Hepatocyte (in vitro differentiated cells): Measurements from ENCODE around the gene PRPH. TPM values are rescaled to one million over a fixed set of nuclear protein-coding genes. Genes with fewer than 3 reads are reported as not detected.
A peak's percentile ranks its signal among the peaks of the same experiment; 100 is the strongest.

Experiments used
- DNase-seq: peaks from one replicate; pipeline ENCODE4 v3.0.0-alpha.2; 2016; ENCODE audit warnings: low spot score
- H2AFZ ChIP-seq: fragments of 200-600 bp; sonication (generic); 2 replicates; pipeline ENCODE4 v1.6.0; 2016; ENCODE audit warnings: antibody characterized with exemption, mild to moderate bottlenecking
- H3K27ac ChIP-seq: fragments of 200-600 bp; sonication (generic); 2 replicates; pipeline ENCODE4 v1.5.1; 2016; ENCODE audit warnings: mild to moderate bottlenecking
- H3K27me3 ChIP-seq: fragments of 200-600 bp; sonication (generic); 2 replicates; pipeline ENCODE4 v1.6.1; 2016
- H3K36me3 ChIP-seq: fragments of 200-600 bp; sonication (generic); replicated peaks from 2 replicates; pipeline ENCODE4 v1.5.1; 2016; ENCODE audit warnings: low read depth; ENCODE audit not compliant: insufficient read depth
- H3K4me1 ChIP-seq: fragments of 200-600 bp; sonication (generic); 2 replicates; pipeline ENCODE4 v1.5.1; 2016; ENCODE audit warnings: mild to moderate bottlenecking, moderate library complexity; ENCODE audit not compliant: insufficient read depth
- H3K4me2 ChIP-seq: fragments of 200-600 bp; sonication (generic); 2 replicates; pipeline ENCODE4 v1.6.0; 2016
- H3K4me3 ChIP-seq: fragments of 200-600 bp; sonication (generic); 2 replicates; pipeline ENCODE4 v1.5.1; 2016; ENCODE audit warnings: mild to moderate bottlenecking
- H3K79me2 ChIP-seq: fragments of 200-600 bp; sonication (generic); 2 replicates; pipeline ENCODE4 v1.6.0; 2017; ENCODE audit warnings: mild to moderate bottlenecking
- H3K9me2 ChIP-seq: fragments of 200-600 bp; sonication (generic); replicated peaks from 2 replicates; pipeline ENCODE4 v1.6.0; 2017; ENCODE audit warnings: mild to moderate bottlenecking; ENCODE audit not compliant: insufficient read depth
- H3K9me3 ChIP-seq: fragments of 200-600 bp; sonication (generic); 2 replicates; pipeline ENCODE4 v1.5.1; 2016; ENCODE audit warnings: low read depth, mild to moderate bottlenecking
- H4K20me1 ChIP-seq: fragments of 200-600 bp; sonication (generic); 2 replicates; pipeline ENCODE4 v1.6.0; 2016; ENCODE audit warnings: mild to moderate bottlenecking; ENCODE audit not compliant: insufficient read depth, poor library complexity, severe bottlenecking
- EZH2 ChIP-seq: fragments of 200-600 bp; sonication (generic); IDR thresholded peaks from 2 replicates; pipeline ENCODE4 v1.6.1; 2016; ENCODE audit warnings: antibody characterized with exemption, mild to moderate bottlenecking, borderline replicate concordance
- EZH2phosphoT487 ChIP-seq: fragments of 200-600 bp; sonication (generic); IDR thresholded peaks from one replicate; pipeline ENCODE4 v1.6.1; 2018; ENCODE audit warnings: antibody characterized with exemption, mild to moderate bottlenecking, low read depth, moderate library complexity; ENCODE audit not compliant: unreplicated experiment, severe bottlenecking
- WGBS: methylation state at CpG from one replicate; pipeline ENCODE4 v1.1.6; 2016; ENCODE audit warnings: low lambda C conversion rate; ENCODE audit errors: missing lambda C conversion rate; 5-methylcytosine and 5-hydroxymethylcytosine counted together
- polyA plus RNA-seq: library from polyadenylated mRNA; unstranded; fragments of >200 nt; fragmentation: Nextera tagmentation; extraction: Ambion mirVana; gene quantifications from 2 replicates; pipeline ENCODE4 v1.2.1, GENCODE V29; 2016
- total RNA-seq: library from RNA; depleted of rRNA; stranded (reverse); fragments of >200 nt; gene quantifications from 2 replicates; pipeline ENCODE4 v1.2.3, GENCODE V29; 2014
- TF ChIP-seq, protein P1 (sequence below): fragments of 200-600 bp; sonication (generic); IDR thresholded peaks from 2 replicates; pipeline ENCODE4 v1.5.1; 2016; ENCODE audit warnings: antibody characterized with exemption, mild to moderate bottlenecking; ENCODE audit not compliant: poor library complexity

The PRPH gene
- total and polyA plus RNA-seq, 2 experiments from 2014 or later, result 0.70 to 1.7 TPM

DNA sequence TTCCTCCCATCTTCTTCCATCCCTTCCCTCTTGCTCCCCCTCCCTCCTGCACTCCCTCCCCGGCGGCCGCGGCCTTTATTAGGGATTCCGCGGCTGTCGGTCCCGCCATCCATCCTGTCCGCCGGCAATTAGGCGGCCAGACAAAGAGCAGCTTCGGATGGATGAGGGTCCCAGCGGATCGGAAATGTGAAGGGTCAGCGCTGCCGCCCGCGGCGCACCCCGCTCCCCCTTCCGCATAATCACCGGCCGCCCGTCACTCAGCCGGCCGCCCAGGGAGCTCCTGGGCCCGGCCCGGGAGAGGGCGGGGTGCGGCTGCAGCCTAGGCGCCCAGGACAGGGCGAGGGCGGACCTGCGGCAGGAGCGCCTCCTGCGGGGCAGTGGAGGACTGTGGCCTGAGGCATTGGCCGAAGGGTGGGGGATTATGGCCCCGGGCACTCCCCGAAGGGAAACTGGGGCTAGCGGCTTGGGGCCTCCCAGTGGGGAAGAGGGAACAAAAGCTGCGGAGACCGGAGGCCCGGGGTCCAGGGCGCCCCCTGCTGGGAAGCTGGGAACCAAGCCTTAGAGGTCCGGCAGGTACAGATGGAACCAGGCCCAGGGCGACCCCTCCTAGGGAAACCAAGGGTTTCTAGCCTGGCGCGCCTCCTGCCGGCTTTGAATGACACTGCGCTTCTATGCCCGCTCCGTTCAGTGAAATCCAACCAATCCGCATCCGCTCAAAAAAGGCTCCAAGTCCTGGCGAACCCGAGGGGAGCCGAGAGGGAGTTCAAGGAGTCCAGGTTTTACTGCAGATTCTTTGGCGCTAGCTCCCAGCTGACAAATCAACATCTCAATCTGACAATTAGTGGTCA, 47.3 kb downstream of the PRPH start:
- Histone ChIP-seq H3K27ac (no peak overlapping the region), H3K36me3 (no peaks in the 10 kb centered on the region), H3K27me3 (peaks cover 97% of the 10 kb centered on the region), H3K9me3 (no peaks in the 10 kb centered on the region), H2AFZ (peak overlapping the region; percentile 66), H4K20me1 (no peaks in the 10 kb centered on the region), H3K4me1 (peaks cover 41% of the 10 kb centered on the region), H3K79me2 (no peaks in the 10 kb centered on the region), H3K9me2 (no peaks in the 10 kb centered on the region), H3K4me2 (peak overlapping the region; percentile 81), H3K4me3 (peak overlapping the region; percentile 27)
- DNase-seq, result peak; percentile 93
- WGBS, result 1% methylated on average over 52 of the region's 58 CpGs
- TF ChIP-seq EZH2phosphoT487 (no peak), EZH2 (peak; percentile 81)
- TF ChIP-seq, protein P1, sequence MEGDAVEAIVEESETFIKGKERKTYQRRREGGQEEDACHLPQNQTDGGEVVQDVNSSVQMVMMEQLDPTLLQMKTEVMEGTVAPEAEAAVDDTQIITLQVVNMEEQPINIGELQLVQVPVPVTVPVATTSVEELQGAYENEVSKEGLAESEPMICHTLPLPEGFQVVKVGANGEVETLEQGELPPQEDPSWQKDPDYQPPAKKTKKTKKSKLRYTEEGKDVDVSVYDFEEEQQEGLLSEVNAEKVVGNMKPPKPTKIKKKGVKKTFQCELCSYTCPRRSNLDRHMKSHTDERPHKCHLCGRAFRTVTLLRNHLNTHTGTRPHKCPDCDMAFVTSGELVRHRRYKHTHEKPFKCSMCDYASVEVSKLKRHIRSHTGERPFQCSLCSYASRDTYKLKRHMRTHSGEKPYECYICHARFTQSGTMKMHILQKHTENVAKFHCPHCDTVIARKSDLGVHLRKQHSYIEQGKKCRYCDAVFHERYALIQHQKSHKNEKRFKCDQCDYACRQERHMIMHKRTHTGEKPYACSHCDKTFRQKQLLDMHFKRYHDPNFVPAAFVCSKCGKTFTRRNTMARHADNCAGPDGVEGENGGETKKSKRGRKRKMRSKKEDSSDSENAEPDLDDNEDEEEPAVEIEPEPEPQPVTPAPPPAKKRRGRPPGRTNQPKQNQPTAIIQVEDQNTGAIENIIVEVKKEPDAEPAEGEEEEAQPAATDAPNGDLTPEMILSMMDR, result peak; percentile 93

DNA sequence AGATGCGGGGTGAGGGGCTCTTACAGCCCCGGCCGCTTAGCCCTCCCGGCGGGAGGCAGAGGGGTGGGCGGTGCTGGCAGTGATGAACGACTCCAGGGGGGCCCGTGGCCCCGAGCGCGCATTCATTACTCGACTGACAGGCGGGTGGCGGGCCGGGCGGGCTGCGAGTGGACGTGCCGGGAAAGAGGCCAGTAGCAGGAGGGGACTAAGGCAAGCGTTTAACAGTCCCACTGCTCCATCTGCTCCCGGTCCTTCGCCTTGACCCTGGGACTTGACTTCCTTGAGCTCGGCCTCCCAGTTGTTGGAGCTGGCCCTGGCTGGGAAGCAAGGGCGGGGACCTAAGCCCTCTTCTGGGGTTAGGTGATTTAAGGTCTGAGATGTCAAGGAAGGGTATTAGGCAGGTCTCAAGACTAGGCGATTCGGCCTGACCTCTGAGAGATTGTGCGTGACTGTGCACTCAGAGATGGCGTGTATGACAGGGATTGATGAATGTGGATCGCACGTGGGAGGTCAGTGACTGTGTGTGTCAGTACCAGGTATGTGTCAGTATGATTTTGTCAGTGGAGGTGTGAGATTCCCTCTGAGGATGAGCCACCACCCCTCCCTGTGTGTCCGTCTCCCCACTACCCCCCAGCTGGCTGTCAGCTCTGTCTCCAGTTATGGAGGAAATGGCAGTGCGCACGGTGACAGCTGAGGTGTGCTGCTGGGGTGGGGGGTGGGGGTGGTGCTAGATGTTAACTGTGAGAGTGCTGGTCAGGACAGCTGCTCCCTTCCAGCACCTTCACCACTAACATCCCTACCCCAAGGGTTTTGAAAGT, 48.2 kb downstream of the PRPH start:
- Histone ChIP-seq H3K9me3 (no peaks in the 10 kb centered on the region), H3K36me3 (no peaks in the 10 kb centered on the region), H3K4me3 (no peak overlapping the region), H3K4me1 (peaks cover 44% of the 10 kb centered on the region), H3K4me2 (peak overlapping the region; percentile 81), H4K20me1 (no peaks in the 10 kb centered on the region), H3K27ac (no peak overlapping the region), H2AFZ (peak overlapping the region; percentile 11), H3K27me3 (peaks cover 90% of the 10 kb centered on the region), H3K79me2 (no peaks in the 10 kb centered on the region), H3K9me2 (no peaks in the 10 kb centered on the region)
- TF ChIP-seq EZH2phosphoT487 (no peak), EZH2 (no peak)
- TF ChIP-seq, protein P1, result no peak
- peak; percentile 32 for DNase-seq
- WGBS, result 11% methylated on average over 18 of the region's 33 CpGs

DNA sequence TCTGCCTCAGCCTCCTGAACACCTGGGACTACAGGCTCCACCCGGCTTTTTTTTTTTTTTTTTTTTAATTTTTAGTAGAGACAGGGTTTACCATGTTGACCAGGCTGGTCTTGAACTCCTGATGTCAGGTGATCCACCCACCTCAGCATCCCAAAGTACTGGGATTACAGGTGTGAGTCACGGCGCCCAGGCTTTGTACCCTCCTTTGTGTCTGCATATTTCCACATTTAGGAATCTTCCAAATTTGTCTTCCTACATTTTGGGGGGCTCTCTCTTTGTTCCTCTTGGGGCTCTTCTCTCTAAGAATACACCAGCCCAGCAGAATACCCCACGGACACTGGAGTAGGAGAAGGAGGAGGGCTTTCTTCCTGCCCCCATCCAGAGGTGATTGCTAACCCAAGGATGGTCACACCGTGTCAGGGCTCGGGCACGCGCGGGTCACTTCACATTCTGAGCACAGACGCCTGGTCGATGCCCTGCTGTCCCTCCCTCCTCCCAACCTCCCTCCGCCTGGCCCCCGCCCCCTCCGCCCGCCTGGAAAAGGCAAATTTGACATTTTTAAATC, 49.6 kb downstream of the PRPH start:
- no peaks in the 10 kb centered on the region for H3K9me3 ChIP-seq
- no peaks in the 10 kb centered on the region for H3K36me3 ChIP-seq
- H3K27ac ChIP-seq, result no peak overlapping the region
- peak overlapping the region; percentile 78 for H2AFZ ChIP-seq
- H3K9me2 ChIP-seq, result no peaks in the 10 kb centered on the region
- peak overlapping the region; percentile 99 for H3K4me2 ChIP-seq
- peaks cover 11% of the 10 kb centered on the region for H3K79me2 ChIP-seq
- no peak for DNase-seq
- TF ChIP-seq, protein P1, result no peak
- TF ChIP-seq EZH2phosphoT487, result no peak
- 6% methylated on average over 15 of the region's 15 CpGs for WGBS
- peaks cover 76% of the 10 kb centered on the region for H3K27me3 ChIP-seq
- H3K4me3 ChIP-seq, result no peak overlapping the region
- H3K4me1 ChIP-seq, result peaks cover 53% of the 10 kb centered on the region
- H4K20me1 ChIP-seq, result no peaks in the 10 kb centered on the region
